ENCODE measurements around the gene VSIG8.

VSIG8 gene

DNA sequence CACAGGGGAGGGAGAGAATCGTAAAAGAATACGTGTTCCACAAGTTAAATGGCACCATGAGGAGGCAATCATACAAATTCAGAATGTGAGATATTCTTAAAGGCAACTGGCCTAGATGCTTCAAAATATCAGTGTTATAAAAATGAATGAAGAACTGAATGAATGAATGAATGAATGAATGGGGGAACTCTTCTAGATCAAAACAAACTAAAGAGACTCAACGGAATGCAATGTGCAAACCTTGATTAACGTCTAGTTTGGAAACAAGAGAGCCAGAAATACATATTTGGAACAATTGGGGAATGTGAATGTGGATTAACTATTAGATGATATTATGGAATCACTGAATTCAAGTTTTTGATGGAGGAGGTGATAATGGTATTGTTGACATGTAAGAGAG, 20.7 kb upstream of the VSIG8 start:
- no peak for DNase-seq (ENCODE audit: low read depth, low spot score)

DNA sequence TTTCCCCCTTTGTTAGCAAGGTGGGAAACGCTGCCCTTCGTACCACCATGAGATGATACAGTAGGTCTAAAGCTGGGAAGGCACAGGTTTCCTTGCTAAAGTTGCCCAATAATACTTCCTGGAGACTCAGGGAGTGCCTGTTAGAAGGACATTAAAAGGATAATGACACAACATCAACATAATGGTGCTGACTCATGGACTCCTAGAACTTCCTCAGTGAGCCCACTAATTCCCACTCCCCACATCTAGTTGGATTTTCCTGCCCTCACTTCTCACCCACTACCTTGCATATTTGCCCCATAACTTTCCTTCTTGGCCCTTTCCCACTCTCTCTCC, 20.0 kb upstream of the VSIG8 start:
- no peak for DNase-seq (ENCODE audit: low read depth, low spot score)

- DNase-seq (ENCODE audit: low read depth, low spot score), result no peak
These were observed 19.4 kb upstream of the VSIG8 start for GRCh38 chr1:159881622-159882526.

DNA sequence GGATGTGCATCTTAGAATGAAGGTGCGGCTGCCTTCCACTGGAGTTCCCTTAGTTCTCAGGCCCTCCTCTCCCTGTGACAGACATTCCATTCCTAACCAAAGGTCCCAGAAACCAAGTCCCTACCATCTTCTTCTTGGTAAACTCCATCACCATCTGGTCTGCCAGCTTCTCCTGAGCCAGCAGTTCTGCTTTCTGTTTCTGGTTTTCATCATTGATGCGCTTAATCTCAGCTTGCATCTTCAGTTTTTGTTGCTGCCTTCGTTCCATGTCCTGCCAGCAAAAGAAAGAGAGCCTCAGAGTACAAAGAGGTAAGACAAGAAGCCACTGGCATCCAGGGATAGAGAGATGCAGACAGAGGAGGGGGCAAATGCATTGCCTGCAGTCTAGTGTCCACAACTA, 18.0 kb upstream of the VSIG8 start:
- no peak for DNase-seq (ENCODE audit: low read depth, low spot score)

DNA sequence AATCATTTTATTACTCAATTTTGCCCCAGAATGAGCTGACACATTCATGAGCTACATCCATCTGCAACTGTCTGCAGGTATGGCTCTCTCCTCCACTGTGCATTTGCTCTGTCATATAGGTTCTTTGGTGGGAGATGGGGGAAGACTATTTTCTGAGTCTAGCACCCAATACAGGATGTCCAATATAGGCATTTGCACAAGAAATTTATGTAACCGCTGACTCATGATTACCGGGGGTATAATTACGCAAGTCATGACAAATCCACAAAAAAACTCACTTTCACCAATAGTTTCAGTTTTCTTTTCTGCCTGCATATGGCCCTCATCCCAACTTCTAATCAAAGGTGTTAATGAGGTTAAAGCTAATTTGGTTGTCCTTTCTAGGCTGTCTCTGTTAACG, 17.5 kb upstream of the VSIG8 start:
- no peak for DNase-seq (ENCODE audit: low read depth, low spot score)

DNA sequence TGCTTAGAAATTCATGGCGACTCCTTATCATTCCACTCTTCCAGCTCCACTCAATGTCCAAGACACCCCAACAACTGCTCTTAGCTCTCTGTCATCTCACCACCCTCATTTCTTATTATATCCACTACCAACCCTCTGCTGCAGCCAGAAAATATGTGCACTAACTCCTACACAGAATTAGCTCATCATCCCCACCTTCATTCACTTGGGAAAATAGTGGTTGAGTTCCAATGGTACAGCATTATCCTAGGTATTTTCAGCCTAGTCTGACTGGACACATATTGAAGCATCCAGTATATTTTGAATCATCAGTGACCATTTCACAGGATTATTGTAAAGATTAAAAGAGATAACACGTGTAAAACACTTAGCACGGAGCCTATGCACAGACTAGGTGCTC, 16.7 kb upstream of the VSIG8 start:
- no peak for DNase-seq (ENCODE audit: low read depth, low spot score)

GRCh38 chr1:159877695-159878444, 15.4 kb upstream of the VSIG8 start:
- DNase-seq (ENCODE audit: low read depth, low spot score), result no peak

GRCh38 chr1:159873530-159874143, 11.2 kb upstream of the VSIG8 start:
- no peak for DNase-seq (ENCODE audit: low read depth, low spot score)

DNA sequence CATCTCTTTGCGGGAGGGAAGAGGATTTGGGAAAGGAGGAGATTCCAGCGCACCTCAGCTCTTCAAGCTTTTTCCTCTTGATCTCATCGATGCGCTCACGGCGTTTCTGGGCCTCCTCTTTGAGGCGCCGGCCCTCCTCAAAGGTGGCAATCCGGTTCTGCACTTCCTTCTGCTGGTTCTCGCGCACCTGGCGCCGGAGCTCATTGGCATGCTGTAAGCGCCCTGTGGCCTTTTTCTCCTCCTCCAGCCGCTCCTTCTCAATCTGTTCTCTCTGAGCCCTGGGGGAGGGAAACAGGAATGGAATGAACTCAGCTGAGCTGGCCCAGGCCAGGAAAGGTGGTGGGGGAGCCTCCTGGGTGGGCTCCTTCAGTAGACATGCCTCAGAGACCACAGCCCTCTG, 10.4 kb upstream of the VSIG8 start:
- no peak for DNase-seq (ENCODE audit: low read depth, low spot score)

GRCh38 chr1:159870704-159871103, 8.2 kb upstream of the VSIG8 start:
- no peak for DNase-seq (ENCODE audit: low read depth, low spot score)

- no peak for DNase-seq (ENCODE audit: low read depth, low spot score)
These were observed 7.2 kb upstream of the VSIG8 start for GRCh38 chr1:159869607-159870006.

- DNase-seq (ENCODE audit: low read depth, low spot score), result no peak
These were observed 6.7 kb upstream of the VSIG8 start for GRCh38 chr1:159869173-159869572.

GRCh38 chr1:159868766-159869165, 6.3 kb upstream of the VSIG8 start:
- no peak for DNase-seq (ENCODE audit: low read depth, low spot score)

- no peak for DNase-seq (ENCODE audit: low read depth, low spot score)
These were observed 5.2 kb upstream of the VSIG8 start for GRCh38 chr1:159867664-159868026.

DNA sequence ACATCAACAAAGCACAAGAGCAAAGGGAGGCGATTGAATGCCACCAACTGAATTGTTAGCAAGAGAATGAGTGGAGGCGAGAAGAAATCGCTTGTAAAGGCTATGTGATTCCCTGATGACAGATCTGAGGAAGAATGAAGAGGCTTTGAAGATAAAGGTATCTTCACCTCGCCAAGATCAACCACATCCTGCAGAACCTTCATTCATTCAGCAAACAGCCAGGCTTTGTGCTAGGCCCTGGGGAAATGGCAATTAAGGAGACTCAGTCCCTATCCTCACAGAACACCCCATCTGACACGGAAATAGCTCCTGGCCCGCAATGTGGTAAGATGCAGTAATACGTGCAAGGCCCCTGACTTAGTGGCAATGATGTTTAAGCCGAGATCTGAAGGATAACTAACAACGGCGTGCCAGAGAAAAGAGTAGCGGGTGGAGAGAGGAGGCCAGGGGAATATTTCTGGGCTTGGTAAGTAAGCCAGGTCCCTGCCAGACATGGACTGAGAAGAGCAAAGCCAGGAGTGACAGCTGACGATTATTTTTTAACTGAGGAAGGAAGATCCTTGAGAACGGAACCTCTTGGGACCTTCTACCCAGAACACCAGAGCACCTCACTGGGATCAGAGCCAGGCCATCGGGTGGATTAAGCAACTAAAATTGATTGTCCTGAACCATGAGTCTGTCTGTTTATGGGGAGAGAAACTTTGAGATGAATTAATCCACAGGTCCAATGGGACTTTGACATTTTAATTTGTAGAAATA, 4.6 kb upstream of the VSIG8 start:
- DNase-seq (ENCODE audit: low read depth, low spot score), result no peak

- no peak for DNase-seq (ENCODE audit: low read depth, low spot score)
These were observed 3.6 kb upstream of the VSIG8 start for GRCh38 chr1:159866066-159866465.

DNA sequence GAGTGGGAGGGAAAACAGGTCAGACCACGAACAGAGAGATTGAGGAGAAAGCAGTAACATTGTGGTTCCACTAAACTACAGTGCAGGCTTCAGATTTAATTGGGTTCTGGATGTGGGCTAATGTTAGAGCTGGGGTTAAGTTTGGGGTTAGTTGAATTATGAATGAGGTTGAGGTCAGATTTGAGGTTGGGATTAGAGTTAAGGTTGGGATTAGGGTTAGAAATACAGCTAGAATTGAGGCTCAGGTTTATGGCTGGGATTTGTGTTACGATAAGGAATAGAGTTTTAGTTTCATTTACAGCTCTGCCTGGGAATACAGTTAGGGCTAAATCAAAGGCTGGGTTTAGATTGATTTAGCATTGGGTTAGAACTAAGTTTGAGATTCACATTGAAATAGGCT, 1.8 kb upstream of the VSIG8 start:
- no peak for DNase-seq (ENCODE audit: low read depth, low spot score)

DNA sequence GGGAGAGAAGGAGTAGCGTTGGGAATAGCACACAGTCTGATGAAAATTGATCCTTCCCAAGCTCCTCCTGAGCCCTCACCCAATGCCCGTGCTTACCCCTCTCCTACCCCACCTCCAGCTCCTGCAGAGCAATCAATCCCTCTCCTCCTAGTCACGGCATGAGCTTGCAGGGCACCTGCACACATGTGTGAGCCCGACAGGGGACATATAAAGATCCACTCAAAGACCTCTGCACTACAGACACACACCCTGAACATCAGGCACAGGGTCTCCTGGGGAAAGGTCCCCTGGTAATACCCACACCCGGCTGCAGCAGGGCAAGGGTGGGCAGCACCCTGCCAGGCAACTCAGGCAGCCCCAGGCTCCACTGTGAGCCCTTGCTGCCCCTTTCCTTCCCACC, 426 bp downstream of the VSIG8 start:
- DNase-seq (ENCODE audit: low read depth, low spot score), result no peak

DNA sequence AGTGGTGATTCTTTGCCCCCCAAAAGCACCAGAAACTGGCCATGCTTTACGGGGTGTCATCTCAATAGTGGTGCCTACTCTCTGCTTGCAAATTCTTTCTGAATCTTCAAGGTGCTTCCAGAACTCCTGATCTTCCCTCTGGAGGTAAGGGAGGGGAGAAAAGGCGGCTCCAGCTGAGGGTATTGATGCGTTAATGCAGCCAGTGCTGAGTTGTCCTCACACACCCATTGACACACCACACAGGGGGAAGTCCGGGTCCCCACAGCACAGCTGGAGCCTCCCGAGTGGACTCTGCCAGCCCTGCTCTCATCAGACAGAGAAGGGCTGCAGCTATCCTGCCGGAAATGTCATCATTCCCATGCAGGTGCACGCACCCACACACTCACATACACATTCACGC, 1.2 kb downstream of the VSIG8 start:
- DNase-seq (ENCODE audit: low read depth, low spot score), result no peak

DNA sequence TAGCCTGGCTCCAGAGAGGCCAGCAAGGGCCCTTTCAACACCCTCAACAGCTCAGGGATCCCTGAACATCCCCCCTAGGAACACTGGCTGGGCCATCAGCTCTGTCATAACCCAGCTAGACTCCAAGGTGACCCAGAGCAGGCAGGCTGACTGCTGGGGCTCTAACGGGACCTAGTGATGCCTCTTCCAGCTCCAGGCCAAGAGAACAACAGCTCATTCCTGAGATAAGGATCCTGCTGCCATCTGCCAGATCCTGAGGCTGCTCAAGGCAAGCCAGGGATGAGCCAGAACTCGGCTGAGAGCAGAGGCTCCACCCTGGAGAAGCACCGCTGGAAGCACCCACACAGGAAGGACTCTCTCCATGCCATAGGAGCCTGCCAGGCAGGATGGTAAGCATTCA, 2.0 kb downstream of the VSIG8 start:
- no peak for DNase-seq (ENCODE audit: low read depth, low spot score)

GRCh38 chr1:159859767-159860322, 2.6 kb downstream of the VSIG8 start:
- no peak for DNase-seq (ENCODE audit: low read depth, low spot score)

DNA sequence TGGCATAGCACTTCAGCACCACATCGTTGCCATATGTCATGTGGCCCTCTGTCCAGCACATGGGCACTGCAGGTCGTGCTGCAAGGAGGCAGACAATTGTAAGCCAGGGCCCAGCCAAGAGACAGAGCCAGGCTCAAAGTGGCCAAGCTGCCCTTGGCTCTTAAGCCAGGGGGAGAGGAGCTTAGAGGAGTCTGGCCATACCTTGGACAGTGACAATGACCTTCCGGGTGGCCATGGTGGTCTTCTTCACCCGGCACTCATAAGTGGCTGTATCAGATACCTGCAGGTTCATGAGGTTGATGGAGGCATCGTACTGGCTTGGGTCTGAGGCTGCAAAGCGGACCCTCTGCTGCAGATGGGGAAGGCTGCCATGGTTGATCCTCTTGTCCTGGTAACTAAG, 4.6 kb downstream of the VSIG8 start:
- DNase-seq (ENCODE audit: low read depth, low spot score), result no peak
